Mesendoderm (in vitro differentiated cells): ENCODE data around the gene ATMIN. TPM values are rescaled to one million over a fixed set of nuclear protein-coding genes. Genes with fewer than 3 reads are reported as not detected.

Experiments used
- DNase-seq: peaks from one replicate; pipeline ENCODE4 v3.0.0; 2013
- H2AK5ac ChIP-seq: 2 replicates; pipeline ENCODE4 v1.6.1; 2013; ENCODE audit warnings: low read length, inconsistent platforms
- H2BK120ac ChIP-seq: 2 replicates; pipeline ENCODE4 v1.6.1; 2013; ENCODE audit warnings: low read depth, mild to moderate bottlenecking, low read length, moderate library complexity, mixed read lengths
- H2BK15ac ChIP-seq: replicated peaks from 2 replicates; pipeline ENCODE4 v1.6.1; 2013; ENCODE audit warnings: low read depth, mild to moderate bottlenecking, moderate library complexity
- H2BK5ac ChIP-seq: 2 replicates; pipeline ENCODE4 v1.6.1; 2013; ENCODE audit warnings: low read length, inconsistent platforms
- H3K18ac ChIP-seq: 2 replicates; pipeline ENCODE4 v1.6.1; 2013; ENCODE audit warnings: mild to moderate bottlenecking, low read length, mixed read lengths
- H3K23ac ChIP-seq: one replicate; pipeline ENCODE4 v1.6.1; 2013; ENCODE audit warnings: low read length
- H3K27ac ChIP-seq: 2 replicates; pipeline ENCODE4 v1.5.1; 2013; ENCODE audit warnings: low read depth, mild to moderate bottlenecking, inconsistent platforms, low read length, moderate library complexity
- H3K27me3 ChIP-seq: 2 replicates; pipeline ENCODE4 v1.6.1; 2013; ENCODE audit warnings: low read length, control low read depth, mild to moderate bottlenecking, inconsistent platforms; ENCODE audit not compliant: insufficient read depth, poor library complexity
- H3K36me3 ChIP-seq: 2 replicates; pipeline ENCODE4 v1.6.1; 2013; ENCODE audit warnings: low read length, inconsistent platforms; ENCODE audit not compliant: control insufficient read depth, insufficient read depth
- H3K4ac ChIP-seq: one replicate; pipeline ENCODE4 v1.6.1; 2013; ENCODE audit warnings: low read depth, mild to moderate bottlenecking, low read length, moderate library complexity
- H3K4me1 ChIP-seq: 2 replicates; pipeline ENCODE4 v1.6.1; 2013; ENCODE audit warnings: low read depth, low read length, inconsistent platforms; ENCODE audit not compliant: control insufficient read depth
- H3K4me2 ChIP-seq: 2 replicates; pipeline ENCODE4 v1.6.1; 2013; ENCODE audit warnings: low read length
- H3K4me3 ChIP-seq: 2 replicates; pipeline ENCODE4 v1.5.1; 2013; ENCODE audit warnings: mild to moderate bottlenecking, low read length
- H3K56ac ChIP-seq: one replicate; pipeline ENCODE4 v1.6.1; 2013; ENCODE audit warnings: low read length
- H3K79me1 ChIP-seq: 2 replicates; pipeline ENCODE4 v1.6.1; 2013; ENCODE audit warnings: low read length, inconsistent platforms
- H3K79me2 ChIP-seq: 2 replicates; pipeline ENCODE4 v1.6.1; 2013; ENCODE audit warnings: mild to moderate bottlenecking, low read length; ENCODE audit not compliant: control insufficient read depth, insufficient read depth
- H3K9ac ChIP-seq: 2 replicates; pipeline ENCODE4 v1.6.1; 2013; ENCODE audit warnings: low read length, inconsistent platforms
- H4K5ac ChIP-seq: one replicate; pipeline ENCODE4 v1.6.1; 2013; ENCODE audit warnings: low read length
- H4K8ac ChIP-seq: one replicate; pipeline ENCODE4 v1.6.1; 2013; ENCODE audit warnings: low read depth, mild to moderate bottlenecking, control low read depth, low read length, moderate library complexity
- whole genome bisulfite sequencing: extraction: QIAGEN DNeasy Blood & Tissue Kit; methylation state at CpG from one replicate; pipeline ENCODE4 v1.1.7; 2013; ENCODE audit warnings: low lambda C conversion rate, missing lambda C conversion rate; ENCODE audit not compliant: insufficient coverage; ENCODE audit errors: extremely low coverage; 5-methylcytosine and 5-hydroxymethylcytosine counted together
- polyA plus RNA-seq, 2 experiments: library from polyadenylated mRNA; stranded (reverse); fragments of 200-250 nt; gene quantifications; one replicate each; pipeline ENCODE4 v1.2.3, GENCODE V29; 2013

The ATMIN gene, protein sequence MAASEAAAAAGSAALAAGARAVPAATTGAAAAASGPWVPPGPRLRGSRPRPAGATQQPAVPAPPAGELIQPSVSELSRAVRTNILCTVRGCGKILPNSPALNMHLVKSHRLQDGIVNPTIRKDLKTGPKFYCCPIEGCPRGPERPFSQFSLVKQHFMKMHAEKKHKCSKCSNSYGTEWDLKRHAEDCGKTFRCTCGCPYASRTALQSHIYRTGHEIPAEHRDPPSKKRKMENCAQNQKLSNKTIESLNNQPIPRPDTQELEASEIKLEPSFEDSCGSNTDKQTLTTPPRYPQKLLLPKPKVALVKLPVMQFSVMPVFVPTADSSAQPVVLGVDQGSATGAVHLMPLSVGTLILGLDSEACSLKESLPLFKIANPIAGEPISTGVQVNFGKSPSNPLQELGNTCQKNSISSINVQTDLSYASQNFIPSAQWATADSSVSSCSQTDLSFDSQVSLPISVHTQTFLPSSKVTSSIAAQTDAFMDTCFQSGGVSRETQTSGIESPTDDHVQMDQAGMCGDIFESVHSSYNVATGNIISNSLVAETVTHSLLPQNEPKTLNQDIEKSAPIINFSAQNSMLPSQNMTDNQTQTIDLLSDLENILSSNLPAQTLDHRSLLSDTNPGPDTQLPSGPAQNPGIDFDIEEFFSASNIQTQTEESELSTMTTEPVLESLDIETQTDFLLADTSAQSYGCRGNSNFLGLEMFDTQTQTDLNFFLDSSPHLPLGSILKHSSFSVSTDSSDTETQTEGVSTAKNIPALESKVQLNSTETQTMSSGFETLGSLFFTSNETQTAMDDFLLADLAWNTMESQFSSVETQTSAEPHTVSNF
- polyA plus RNA-seq (2013, experiment 1 of 2) = 42.0 TPM
- polyA plus RNA-seq (2013, experiment 2 of 2) = 45.1 TPM

DNA sequence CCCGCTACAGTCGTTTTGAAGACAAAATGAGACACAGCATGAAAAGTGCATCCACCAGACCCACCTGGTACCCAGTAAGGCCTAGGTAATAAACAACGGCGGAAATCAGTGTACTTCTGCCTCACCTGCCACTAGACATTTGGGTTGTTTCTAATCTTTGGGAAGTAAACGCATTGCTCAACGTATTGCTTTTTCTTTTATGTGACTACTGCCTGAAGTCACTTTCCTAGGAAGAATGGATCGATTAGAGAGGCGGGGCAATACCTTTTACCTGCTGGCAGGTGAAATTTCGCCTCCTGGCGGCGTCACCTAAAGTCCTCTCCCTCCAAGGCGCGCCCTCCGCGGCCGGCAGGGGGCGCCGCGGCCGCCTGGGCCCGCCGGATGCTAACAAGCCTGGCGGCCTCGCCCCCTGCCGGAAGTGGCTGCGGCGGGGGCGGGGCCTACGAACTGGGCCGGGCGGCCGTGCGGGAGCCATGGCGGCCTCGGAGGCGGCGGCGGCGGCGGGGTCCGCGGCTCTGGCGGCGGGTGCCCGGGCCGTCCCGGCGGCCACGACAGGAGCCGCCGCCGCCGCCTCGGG lies at the start of gene ATMIN:
ATMIN (plus strand) TSS at position 445 of the 577 bp plus-strand sequence; CDS start at position 474, 29 bp downstream.
- peak within 1 kb of the TSS; percentile 77 for H3K4me2 ChIP-seq
- H3K56ac ChIP-seq = peak within 1 kb of the TSS; percentile 94
- H2BK15ac ChIP-seq = no peak within 1 kb of the TSS
- H3K79me2 ChIP-seq = peaks cover 26% of the 10 kb centered on the region
- no peaks in the 10 kb centered on the region for H3K27me3 ChIP-seq
- H3K27ac ChIP-seq = peak within 1 kb of the TSS; percentile 33
- peaks cover 4% of the 10 kb centered on the region for H3K4me1 ChIP-seq
- H4K8ac ChIP-seq = peak within 1 kb of the TSS; percentile 84
- no peak within 1 kb of the TSS for H3K23ac ChIP-seq
- H3K79me1 ChIP-seq = peaks cover 15% of the 10 kb centered on the region
- no CpG with 5 or more reads among the region's 54 CpGs for WGBS
- peak; percentile 94 for DNase-seq
- peak within 1 kb of the TSS; percentile 93 for H3K9ac ChIP-seq
- peak within 1 kb of the TSS; percentile 54 for H3K4me3 ChIP-seq
- H3K4ac ChIP-seq = peak within 1 kb of the TSS; percentile 58
- no peak within 1 kb of the TSS for H2AK5ac ChIP-seq
- H2BK5ac ChIP-seq = no peak within 1 kb of the TSS
- H4K5ac ChIP-seq = no peak within 1 kb of the TSS
- H2BK120ac ChIP-seq = no peak within 1 kb of the TSS
- peak within 1 kb of the TSS; percentile 94 for H3K18ac ChIP-seq
- H3K36me3 ChIP-seq = no peaks in the 10 kb centered on the region

DNA sequence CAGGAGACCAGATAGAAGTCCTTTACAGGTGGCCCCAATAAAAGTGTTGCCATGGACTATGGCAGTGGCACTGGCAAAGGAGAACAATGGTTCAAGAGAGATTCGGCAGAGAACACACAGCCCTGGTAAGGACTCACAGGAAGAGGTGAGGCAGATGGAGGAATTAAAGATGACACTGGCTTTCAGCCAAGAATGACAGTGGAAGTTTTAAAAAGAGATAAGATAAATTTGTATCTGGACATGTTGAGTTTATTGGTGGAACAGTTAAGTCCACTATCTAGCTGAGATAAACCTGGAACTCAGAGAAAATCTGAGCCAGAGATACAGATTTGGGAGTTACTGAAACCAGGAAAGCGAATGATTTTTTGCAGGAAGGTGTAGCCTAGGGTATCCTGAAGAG lies 49.1 kb upstream of the ATMIN start:
- no peak overlapping the region for H3K4me2 ChIP-seq
- no peak overlapping the region for H2BK120ac ChIP-seq
- no peak overlapping the region for H2BK15ac ChIP-seq
- H2AK5ac ChIP-seq = no peak overlapping the region
- no peak overlapping the region for H3K56ac ChIP-seq
- DNase-seq = peak; percentile 26
- no peaks in the 10 kb centered on the region for H3K27me3 ChIP-seq
- no peak overlapping the region for H2BK5ac ChIP-seq
- peak overlapping the region; percentile 60 for H3K18ac ChIP-seq
- H3K27ac ChIP-seq = no peak overlapping the region
- H3K36me3 ChIP-seq = no peaks in the 10 kb centered on the region
- H4K8ac ChIP-seq = no peak overlapping the region
- H3K23ac ChIP-seq = no peak overlapping the region
- peaks cover 3% of the 10 kb centered on the region for H3K79me1 ChIP-seq
- peaks cover 2% of the 10 kb centered on the region for H3K4me1 ChIP-seq
- no peak overlapping the region for H3K9ac ChIP-seq
- H4K5ac ChIP-seq = no peak overlapping the region
- no CpG with 5 or more reads among the region's 2 CpGs for WGBS
- H3K79me2 ChIP-seq = peaks cover 4% of the 10 kb centered on the region
- no peak overlapping the region for H3K4me3 ChIP-seq
- H3K4ac ChIP-seq = no peak overlapping the region

DNA sequence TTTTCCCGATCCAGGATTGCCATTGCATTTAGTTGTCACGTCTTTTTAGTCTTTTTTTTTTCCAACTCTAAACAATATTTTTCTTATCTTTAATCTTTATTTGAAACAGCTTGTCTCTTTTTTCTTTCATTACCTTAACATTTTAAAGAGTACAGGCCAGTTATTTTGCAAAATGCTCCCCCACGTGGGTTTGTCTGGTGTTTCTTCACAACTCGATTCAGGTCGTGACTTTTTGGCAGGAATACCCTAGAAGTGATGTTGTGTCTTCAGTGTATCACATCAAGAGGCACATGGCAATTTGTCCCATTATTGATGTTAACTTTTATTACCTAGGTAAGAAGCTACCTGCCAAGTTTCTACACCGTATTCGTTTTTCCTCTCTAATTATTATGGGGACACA lies 46.9 kb upstream of the ATMIN start:
- H3K23ac ChIP-seq = no peak overlapping the region
- WGBS = no CpG with 5 or more reads among the region's 7 CpGs
- no peak overlapping the region for H3K18ac ChIP-seq
- no peak overlapping the region for H3K4me2 ChIP-seq
- H3K4me3 ChIP-seq = no peak overlapping the region
- H3K27me3 ChIP-seq = no peaks in the 10 kb centered on the region
- peaks cover 5% of the 10 kb centered on the region for H3K79me1 ChIP-seq
- no peak overlapping the region for H2BK15ac ChIP-seq
- no peak overlapping the region for H4K8ac ChIP-seq
- no peak overlapping the region for H2AK5ac ChIP-seq
- no peak overlapping the region for H3K9ac ChIP-seq
- H2BK5ac ChIP-seq = no peak overlapping the region
- H2BK120ac ChIP-seq = no peak overlapping the region
- H3K36me3 ChIP-seq = no peaks in the 10 kb centered on the region
- no peak overlapping the region for H3K27ac ChIP-seq
- H3K79me2 ChIP-seq = peaks cover 4% of the 10 kb centered on the region
- DNase-seq = no peak
- H3K4ac ChIP-seq = no peak overlapping the region
- H3K4me1 ChIP-seq = peaks cover 2% of the 10 kb centered on the region
- H4K5ac ChIP-seq = no peak overlapping the region
- H3K56ac ChIP-seq = no peak overlapping the region

DNA sequence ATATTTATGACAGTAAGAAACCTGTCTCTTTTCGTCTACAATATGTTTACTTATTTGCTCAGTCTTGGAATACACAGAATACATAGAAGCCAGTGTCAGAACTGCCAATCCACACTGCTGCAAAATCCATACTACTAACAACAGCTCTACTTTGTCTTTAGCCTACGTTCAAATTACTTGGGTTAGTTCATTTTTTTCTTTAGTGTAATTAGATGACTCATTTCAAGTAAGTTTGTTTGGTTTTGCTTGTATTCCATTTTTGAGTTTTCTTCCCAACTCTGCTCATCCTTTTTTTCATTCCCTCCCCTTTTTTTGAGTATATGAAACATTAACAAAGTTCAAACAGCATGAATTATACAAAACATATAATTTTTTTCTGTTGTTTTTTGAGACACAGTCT lies 45.8 kb upstream of the ATMIN start:
- no CpG with 5 or more reads among the region's 2 CpGs for WGBS
- no peak overlapping the region for H3K18ac ChIP-seq

DNA sequence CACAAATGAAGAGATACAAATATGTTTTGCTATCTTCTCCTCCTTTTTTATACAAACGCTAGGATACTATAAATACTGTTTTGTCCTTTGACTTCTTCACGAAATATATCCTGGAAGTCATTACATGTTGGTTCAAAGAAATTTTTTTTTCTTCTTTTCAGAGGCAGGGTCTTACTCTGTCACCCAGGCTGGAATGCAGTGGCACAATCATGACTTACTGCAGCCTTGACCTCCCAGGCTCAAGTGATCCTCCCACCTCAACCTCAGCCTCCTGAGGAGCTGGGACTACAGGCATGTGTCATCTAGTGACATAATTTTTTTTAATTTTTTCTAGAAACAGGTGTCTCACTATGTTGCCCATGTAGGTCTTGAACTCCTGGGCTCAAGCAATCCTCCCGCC lies 45.1 kb upstream of the ATMIN start:
- Histone ChIP-seq H3K79me1 (peaks cover 2% of the 10 kb centered on the region), H2BK120ac (no peak overlapping the region), H3K56ac (no peak overlapping the region), H2BK15ac (no peak overlapping the region), H3K23ac (no peak overlapping the region), H3K27me3 (no peaks in the 10 kb centered on the region), H3K4me3 (no peak overlapping the region), H3K36me3 (no peaks in the 10 kb centered on the region), H3K4me1 (peaks cover 2% of the 10 kb centered on the region), H3K9ac (no peak overlapping the region), H3K27ac (no peak overlapping the region), H3K4ac (no peak overlapping the region), H2BK5ac (no peak overlapping the region), H4K5ac (no peak overlapping the region), H3K79me2 (peaks cover 4% of the 10 kb centered on the region), H3K18ac (no peak overlapping the region), H4K8ac (no peak overlapping the region), H2AK5ac (no peak overlapping the region), H3K4me2 (no peak overlapping the region)
- no peak for DNase-seq
- WGBS = no CpG with 5 or more reads among the region's 3 CpGs

More for the DNA sequence above, 45.8 kb upstream of the ATMIN start:
- no peak overlapping the region for H3K56ac ChIP-seq
- H3K36me3 ChIP-seq = no peaks in the 10 kb centered on the region
- H4K8ac ChIP-seq = no peak overlapping the region
- no peak overlapping the region for H3K27ac ChIP-seq
- no peak overlapping the region for H2BK120ac ChIP-seq
- H3K9ac ChIP-seq = no peak overlapping the region
- DNase-seq = no peak
- H3K4ac ChIP-seq = no peak overlapping the region
- H3K27me3 ChIP-seq = no peaks in the 10 kb centered on the region
- no peak overlapping the region for H4K5ac ChIP-seq
- no peak overlapping the region for H3K4me3 ChIP-seq
- H3K4me1 ChIP-seq = peaks cover 2% of the 10 kb centered on the region
- peaks cover 4% of the 10 kb centered on the region for H3K79me2 ChIP-seq
- H3K4me2 ChIP-seq = no peak overlapping the region
- no peak overlapping the region for H2BK5ac ChIP-seq
- peaks cover 5% of the 10 kb centered on the region for H3K79me1 ChIP-seq
- H2BK15ac ChIP-seq = no peak overlapping the region
- H3K23ac ChIP-seq = no peak overlapping the region
- H2AK5ac ChIP-seq = no peak overlapping the region
